NK-92 (cell line): ENCODE measurements around the gene DDX1.
"Not testable (repeated sequence)": the region's sequence is repeated elsewhere in the genome, so short reads cannot be mapped to it uniquely, and the experiment has no call there.

Experiments used
- DNase-seq: peaks from one replicate; lab custom pipeline; 2025; ENCODE audit not compliant: unreplicated experiment; lab: John Stamatoyannopoulos, UW

Gene DDX1

GRCh38 chr2:15616429-15616828 lies 24.8 kb downstream of the DDX1 start:
- no peak for DNase-seq

DNA sequence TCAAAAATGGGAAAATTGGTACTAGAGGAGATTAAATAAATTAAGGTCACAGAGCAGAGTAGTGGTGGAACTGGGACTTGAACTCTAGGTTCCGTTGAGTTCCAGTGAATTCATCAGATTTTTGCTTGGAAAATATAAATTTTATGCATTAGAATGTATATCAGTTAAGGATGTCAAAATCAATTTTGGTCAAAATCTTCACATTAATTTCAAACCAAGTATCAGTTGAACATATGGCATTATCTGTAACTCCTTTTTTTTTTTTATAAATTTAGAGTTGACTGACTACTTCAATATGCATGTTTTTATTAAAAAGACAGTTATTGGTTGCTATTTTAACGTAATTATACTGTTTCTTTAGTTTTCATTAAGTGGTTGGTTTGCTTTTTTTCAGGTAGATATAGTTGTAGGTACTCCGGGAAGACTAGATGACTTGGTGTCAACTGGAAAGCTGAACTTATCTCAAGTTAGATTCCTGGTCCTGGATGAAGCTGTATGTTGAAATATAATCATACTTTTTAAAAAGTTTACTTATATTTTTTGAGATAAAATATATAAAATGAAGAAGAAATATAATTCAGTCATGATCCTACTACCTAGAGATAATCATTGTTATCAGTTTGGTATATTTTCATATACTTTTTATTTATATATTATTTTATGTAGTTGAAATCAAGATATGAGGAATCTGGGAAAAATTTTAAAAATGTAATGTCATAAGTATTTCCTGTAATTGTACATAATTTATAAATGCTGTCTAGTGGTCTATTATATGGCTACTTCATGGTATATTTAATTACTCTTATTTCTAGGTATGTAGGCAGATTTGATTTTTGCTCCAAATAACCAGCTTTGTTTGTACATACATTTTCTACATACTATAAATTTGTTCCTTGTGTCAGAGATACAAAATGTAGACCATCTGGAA lies 25.4 kb downstream of the DDX1 start:
- no peak for DNase-seq

- DNase-seq: no peak
Observed at GRCh38 chr2:15617778-15618448, 26.2 kb downstream of the DDX1 start.

DNA sequence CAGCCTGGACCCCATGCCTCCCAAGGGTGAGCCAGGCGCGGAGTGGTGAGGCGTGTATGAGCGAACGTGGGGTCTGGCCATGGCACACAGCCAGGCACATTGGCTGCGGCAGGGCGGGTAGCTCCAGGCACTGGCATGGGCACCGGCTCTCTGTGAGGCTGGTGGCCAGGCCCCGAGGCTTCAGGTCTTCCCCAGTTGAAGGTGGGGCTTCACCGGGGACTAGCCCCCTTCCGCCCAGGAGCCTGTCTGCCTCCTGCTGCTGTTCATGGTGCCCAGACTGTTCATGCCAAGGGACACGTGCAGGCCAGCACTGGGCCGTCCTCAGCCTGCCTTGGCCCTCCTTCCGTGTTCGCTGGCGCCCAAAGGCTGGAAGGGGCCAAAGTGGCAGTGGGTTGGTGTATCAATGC lies 26.8 kb downstream of the DDX1 start:
- DNase-seq: no peak

- no peak for DNase-seq
Observed at GRCh38 chr2:15619076-15619475, 27.4 kb downstream of the DDX1 start.

DNA sequence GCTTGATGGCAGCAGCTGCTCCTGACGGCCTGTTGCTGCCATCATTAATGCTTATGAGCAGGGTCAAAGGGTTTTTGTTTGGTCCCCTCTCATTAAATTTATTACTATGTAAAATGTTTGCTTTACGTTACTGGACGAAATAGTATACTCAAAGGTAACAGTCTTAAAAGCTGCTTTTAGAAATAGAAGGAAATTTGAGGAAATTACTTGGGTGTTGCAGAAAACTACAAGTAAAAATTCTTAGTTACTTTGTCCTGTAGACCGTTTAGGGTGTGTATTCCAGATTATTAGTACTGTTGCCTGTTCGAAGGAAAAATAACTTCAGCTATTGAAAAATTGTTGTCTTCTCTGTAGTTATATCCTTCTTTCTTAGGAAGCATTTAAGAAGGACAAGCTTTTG lies 27.8 kb downstream of the DDX1 start:
- DNase-seq: no peak

DNA sequence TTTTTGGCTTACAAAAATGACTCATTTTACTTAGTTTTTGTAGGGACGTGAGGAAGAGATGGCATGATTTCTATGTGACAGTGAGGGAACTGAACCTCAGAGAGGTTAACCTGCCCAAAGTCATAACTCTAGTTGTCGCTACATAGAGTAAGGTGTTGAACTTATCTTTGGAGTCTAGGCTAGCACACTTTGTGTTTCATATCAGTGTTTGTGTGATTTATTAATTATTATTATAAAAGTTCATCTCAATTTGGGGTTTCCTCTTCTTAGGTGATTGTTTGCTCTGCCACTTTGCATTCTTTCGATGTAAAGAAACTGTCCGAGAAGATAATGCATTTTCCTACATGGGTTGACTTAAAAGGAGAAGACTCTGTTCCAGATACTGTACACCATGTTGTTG lies 28.3 kb downstream of the DDX1 start:
- DNase-seq: no peak

GRCh38 chr2:15620340-15620739 lies 28.7 kb downstream of the DDX1 start:
- DNase-seq: no peak

- DNase-seq: no peak
Observed at GRCh38 chr2:15620857-15621471, 29.3 kb downstream of the DDX1 start.

DNA sequence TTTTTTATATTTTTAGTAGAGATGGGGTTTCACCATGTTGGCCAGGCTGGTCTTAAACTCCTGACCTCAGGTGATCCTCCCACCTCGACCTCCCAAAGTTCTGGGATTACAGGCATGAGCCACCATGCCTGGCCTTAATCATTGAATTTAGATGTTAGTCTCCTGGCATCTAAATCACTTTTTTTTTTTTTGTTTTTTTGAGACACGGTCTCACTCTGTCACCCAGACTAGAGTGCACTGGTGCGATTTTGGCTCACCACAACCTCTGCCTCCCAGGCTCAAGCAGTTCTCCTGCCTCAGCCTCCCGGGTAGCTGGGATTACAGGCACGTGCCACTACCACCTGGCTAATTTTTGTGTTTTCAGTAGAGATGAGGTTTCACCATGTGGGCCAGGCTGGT lies 29.8 kb downstream of the DDX1 start:
- not testable (repeated sequence) for DNase-seq

DNA sequence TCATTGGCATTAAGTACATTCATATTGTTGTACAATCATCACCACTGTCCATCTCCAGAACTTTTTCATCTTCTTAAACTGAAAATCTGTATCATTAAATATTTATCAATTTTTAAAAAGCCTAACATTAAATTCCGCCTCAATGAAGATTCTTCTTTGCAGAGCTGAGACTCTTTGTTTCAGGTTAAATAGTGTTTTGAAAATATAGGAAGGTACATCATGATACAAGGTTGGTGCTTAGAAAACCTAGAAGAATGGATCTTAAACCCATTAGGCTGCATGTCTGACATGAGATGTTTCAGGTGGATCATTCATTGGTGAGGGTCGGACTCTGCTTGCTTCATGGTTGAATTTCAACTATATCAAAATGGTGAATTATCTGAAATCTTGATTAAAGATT lies 30.5 kb downstream of the DDX1 start:
- no peak for DNase-seq

GRCh38 chr2:15622614-15623480 lies 31.2 kb downstream of the DDX1 start:
- DNase-seq: no peak

DNA sequence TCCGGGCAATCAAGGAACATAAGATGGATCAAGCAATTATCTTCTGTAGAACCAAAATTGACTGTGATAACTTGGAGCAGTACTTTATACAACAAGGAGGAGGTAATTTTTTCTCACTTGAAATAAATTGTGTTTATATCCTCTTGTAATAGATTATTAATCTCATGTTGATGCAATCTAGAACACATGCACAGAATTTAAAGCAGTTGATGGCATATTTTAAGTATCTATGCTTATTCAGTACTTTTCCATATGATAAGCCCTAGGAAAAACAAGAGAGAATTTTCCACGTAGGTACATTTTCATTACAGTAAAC lies 31.8 kb downstream of the DDX1 start:
- DNase-seq: no peak

- DNase-seq: no peak
Observed at GRCh38 chr2:15623898-15624541, 32.4 kb downstream of the DDX1 start.

GRCh38 chr2:15624903-15625302 lies 33.2 kb downstream of the DDX1 start:
- no peak for DNase-seq

- no peak for DNase-seq
Observed at GRCh38 chr2:15625344-15626036, 33.8 kb downstream of the DDX1 start.

GRCh38 chr2:15626126-15626525 lies 34.5 kb downstream of the DDX1 start:
- DNase-seq: no peak

- DNase-seq: no peak
Observed at GRCh38 chr2:15626967-15627366, 35.3 kb downstream of the DDX1 start.

DNA sequence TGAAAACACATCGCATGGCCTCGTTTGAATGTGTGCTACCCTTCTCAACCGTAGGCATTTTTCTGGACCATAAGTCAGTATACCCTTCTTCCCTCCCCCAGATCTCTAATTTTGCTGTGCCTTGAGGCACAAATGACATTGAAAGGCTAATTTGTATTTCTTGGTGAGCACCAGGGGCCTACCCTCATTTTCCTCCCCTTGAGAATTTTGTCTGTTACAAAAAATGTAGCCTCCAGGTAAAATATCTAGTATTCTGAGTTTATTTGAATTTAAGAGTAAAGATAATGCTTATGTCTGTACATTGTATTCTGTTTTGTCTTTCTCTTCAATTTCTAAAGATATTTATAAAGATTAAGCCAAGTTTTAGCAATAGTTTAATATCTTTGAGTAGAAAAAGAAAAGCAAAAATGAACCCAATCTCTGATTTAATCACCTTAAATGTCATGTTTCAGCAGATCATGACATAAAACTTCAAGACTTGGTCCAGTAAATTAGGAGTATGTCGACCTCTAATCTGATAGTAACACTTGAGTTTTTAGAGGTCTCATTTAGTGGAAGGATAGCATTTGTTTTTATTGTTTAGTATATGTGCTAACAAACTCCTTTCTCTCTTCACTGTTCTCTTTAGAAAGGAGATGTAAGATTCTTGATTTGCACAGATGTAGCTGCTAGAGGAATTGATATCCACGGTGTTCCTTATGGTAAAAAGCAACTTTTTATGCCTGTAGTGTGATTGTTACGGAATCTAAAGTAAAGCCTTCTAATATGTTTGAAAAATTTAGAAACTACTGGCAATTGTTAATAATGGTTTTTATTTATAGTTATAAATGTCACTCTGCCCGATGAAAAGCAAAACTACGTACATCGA lies 36.4 kb downstream of the DDX1 start:
- no peak for DNase-seq
